NCI-H128 (cell line): ENCODE results near the gene CNN1.
"Not testable (repeated sequence)": the region's sequence is repeated elsewhere in the genome, so short reads cannot be mapped to it uniquely, and the experiment has no call there.

Experiments used
- DNase-seq: peaks from one replicate; lab custom pipeline; 2025; ENCODE audit not compliant: unreplicated experiment; lab: John Stamatoyannopoulos, UW

Gene CNN1

DNA sequence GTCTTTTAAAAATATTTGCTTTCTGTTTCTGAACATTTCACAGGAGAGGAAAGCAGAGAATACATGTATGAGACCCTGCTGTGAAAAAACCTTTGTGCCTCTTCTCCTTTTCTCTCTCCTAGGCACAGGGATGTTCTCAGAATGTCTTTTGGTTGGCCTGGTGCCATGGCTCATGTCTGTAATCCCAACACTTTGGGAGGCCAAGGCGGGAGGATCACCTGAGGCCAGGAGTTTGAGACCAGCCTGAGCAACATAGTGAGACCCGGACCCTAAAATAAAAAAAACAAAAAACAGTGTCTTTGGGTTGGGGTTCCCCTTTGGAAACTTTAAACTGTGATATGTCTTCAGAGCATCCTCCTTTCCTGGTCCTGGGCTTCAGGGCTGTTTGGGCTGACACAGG, 60.1 kb downstream of the CNN1 start:
- DNase-seq: no peak

DNA sequence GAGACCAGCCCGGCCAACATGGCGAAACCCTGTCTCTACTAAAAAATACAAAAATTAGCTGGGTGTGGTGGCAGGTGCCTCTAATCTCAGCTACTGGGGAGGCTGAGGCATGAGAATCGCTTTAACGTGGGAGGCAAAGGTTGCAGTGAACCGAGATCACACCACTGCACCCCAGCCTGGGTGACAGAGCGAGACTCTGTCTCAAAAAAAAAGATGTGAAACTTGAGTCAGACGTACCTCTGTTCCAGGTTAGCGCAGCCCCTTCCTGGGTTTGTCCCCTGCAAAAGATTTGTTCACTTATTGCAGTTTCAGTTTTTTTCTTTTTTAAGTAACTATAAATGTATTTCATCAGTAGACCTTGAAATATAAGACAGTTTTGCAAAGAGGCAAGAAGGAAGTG, 61.1 kb downstream of the CNN1 start:
- not testable (repeated sequence) for DNase-seq
